ENCODE measurements around the gene SCFD1.

SCFD1 gene

DNA sequence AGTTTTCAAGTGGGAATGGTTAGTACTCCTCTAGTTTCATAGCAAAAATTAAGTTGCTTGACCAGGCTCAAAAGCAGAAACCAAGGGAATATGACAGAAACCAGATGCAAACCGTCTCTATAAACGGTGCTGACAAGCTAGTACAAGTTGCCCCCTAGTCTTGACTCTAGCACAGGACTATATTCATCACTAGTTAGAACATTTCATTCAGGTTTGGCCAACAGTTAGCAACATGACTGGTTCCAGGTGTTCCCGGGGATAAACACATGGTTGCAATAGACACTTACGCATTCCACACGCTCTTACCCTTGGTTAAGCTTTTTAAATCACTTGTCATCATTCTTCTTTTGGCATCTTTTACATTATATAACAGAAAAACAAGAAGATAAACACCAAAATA, 103.6 kb downstream of the SCFD1 start:
- Histone ChIP-seq H3K27ac (ENCODE audit: low read depth, low read length) (no peak overlapping the region), H3K36me3 (ENCODE audit: control insufficient read depth in 5 of 5, insufficient read depth in 5 of 5, low read length in 5 of 5) (peaks cover 20 to 44% (median 39%) of the 10 kb centered on the region in 5 donors), H3K4me1 (ENCODE audit: control insufficient read depth in 5 of 5, insufficient read depth in 5 of 5, low read length in 5 of 5) (no peaks in the 10 kb centered on the region), H3K27me3 (ENCODE audit: control insufficient read depth in 5 of 5, insufficient read depth in 4 of 5, low read length in 5 of 5) (no peaks in the 10 kb centered on the region), H3K9me3 (ENCODE audit: control insufficient read depth in 5 of 5, low read length in 5 of 5) (no peaks in the 10 kb centered on the region), H3K4me3 (ENCODE audit: low read depth in 1 of 5, low read length in 5 of 5) (no peak overlapping the region), H3K9ac (ENCODE audit: low read length in 5 of 5) (no peak overlapping the region)

DNA sequence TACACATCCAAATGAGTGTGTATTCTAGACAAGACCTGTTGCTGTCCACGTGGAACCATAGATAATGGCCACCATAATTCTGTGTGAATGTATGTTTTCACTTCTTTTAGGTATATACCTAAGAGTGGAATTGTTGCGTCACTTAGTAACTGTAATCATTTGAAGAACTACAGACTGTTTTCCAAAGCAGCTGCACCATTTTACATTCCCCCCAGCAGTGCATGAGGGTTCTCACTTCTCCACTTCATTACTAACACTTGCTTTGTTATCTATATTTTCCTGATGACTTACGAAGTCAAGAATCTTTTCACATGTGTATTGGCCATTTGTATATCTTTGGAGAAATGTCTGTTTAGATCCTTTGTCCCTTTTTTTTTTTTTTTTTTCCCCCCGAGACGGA, 106.4 kb downstream of the SCFD1 start:
- no peak overlapping the region for H3K4me3 ChIP-seq (ENCODE audit: low read depth in 1 of 5, low read length in 5 of 5)
- H3K9ac ChIP-seq (ENCODE audit: low read length in 5 of 5): no peak overlapping the region
- peaks cover 20 to 39% (median 33%) of the 10 kb centered on the region in 5 donors for H3K36me3 ChIP-seq (ENCODE audit: control insufficient read depth in 5 of 5, insufficient read depth in 5 of 5, low read length in 5 of 5)
- no peak overlapping the region for H3K27ac ChIP-seq (ENCODE audit: low read depth, low read length)
- H3K9me3 ChIP-seq (ENCODE audit: control insufficient read depth in 5 of 5, low read length in 5 of 5): no peaks in the 10 kb centered on the region
- H3K4me1 ChIP-seq (ENCODE audit: control insufficient read depth in 5 of 5, insufficient read depth in 5 of 5, low read length in 5 of 5): no peaks in the 10 kb centered on the region
- no peaks in the 10 kb centered on the region for H3K27me3 ChIP-seq (ENCODE audit: control insufficient read depth in 5 of 5, insufficient read depth in 4 of 5, low read length in 5 of 5)

DNA sequence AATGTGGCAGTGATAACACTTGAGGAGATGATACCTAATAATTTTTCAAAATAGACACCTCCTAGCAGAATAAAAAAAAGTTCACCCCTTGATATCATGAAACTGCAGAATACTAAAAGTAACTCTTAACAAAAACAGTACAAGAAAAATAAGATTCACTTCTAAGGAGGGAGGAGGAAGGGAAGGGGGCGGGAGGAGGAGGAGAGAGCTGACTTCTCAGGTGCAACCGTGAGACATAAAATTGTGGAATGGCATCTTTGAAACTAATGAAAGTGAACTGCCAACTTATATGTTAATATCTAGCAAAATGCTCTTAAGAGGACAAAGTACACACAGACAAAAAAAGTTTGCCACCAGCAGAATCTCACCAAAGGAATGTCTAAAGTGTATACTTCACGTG, 115.8 kb downstream of the SCFD1 start:
- peaks cover 26 to 35% (median 29%) of the 10 kb centered on the region in 5 donors for H3K36me3 ChIP-seq (ENCODE audit: control insufficient read depth in 5 of 5, insufficient read depth in 5 of 5, low read length in 5 of 5)

DNA sequence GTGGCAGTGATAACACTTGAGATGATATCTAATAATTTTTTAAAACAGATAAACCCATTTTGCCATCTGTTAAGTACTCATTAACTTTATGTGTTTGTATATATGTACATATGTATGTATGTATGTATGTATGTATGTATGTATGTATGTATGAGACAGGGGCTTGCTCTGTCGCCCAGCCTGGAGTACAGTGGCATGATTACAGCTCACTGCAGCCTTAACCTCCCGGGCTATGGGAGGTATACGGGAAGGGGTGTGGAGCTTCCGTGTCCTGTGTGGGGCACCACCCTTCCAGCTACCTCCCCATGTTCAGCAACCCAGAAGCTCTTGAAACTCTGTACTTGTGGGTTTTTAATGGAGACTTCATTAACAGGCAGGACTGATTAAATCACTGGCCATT, 116.9 kb downstream of the SCFD1 start:
- H3K9ac ChIP-seq (ENCODE audit: low read length in 5 of 5): no peak overlapping the region
- no peaks in the 10 kb centered on the region for H3K4me1 ChIP-seq (ENCODE audit: control insufficient read depth in 5 of 5, insufficient read depth in 5 of 5, low read length in 5 of 5)
- H3K9me3 ChIP-seq (ENCODE audit: control insufficient read depth in 5 of 5, low read length in 5 of 5): no peaks in the 10 kb centered on the region
- H3K27me3 ChIP-seq (ENCODE audit: control insufficient read depth in 5 of 5, insufficient read depth in 4 of 5, low read length in 5 of 5): no peaks in the 10 kb centered on the region
- peaks cover 21 to 27% (median 26%) of the 10 kb centered on the region in 5 donors for H3K36me3 ChIP-seq (ENCODE audit: control insufficient read depth in 5 of 5, insufficient read depth in 5 of 5, low read length in 5 of 5)
- no peak overlapping the region for H3K27ac ChIP-seq (ENCODE audit: low read depth, low read length)
- no peak overlapping the region for H3K4me3 ChIP-seq (ENCODE audit: low read depth in 1 of 5, low read length in 5 of 5)

More for the DNA sequence above, 115.8 kb downstream of the SCFD1 start:
- H3K27ac ChIP-seq (ENCODE audit: low read depth, low read length): no peak overlapping the region
- no peak overlapping the region for H3K9ac ChIP-seq (ENCODE audit: low read length in 5 of 5)
- H3K27me3 ChIP-seq (ENCODE audit: control insufficient read depth in 5 of 5, insufficient read depth in 4 of 5, low read length in 5 of 5): no peaks in the 10 kb centered on the region
- H3K9me3 ChIP-seq (ENCODE audit: control insufficient read depth in 5 of 5, low read length in 5 of 5): no peaks in the 10 kb centered on the region
- H3K4me3 ChIP-seq (ENCODE audit: low read depth in 1 of 5, low read length in 5 of 5): no peak overlapping the region
- H3K4me1 ChIP-seq (ENCODE audit: control insufficient read depth in 5 of 5, insufficient read depth in 5 of 5, low read length in 5 of 5): no peaks in the 10 kb centered on the region

DNA sequence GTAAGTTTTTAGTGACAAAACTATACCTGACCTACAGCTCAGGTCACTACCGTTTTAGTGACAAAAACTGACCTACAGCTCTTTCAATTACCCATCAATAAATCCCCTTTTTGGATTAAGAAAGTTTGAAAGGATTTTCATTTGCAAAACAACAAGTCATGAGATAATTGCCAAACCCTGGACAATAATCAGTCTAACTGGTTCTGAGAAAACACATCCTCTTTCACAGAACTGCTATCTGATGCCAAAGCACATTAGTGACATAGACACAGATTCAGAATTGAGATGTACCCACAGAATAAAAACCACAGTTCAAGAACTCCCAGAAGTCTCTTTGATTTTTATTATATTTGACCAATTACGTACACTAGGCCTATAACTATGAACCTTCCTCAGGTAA, 126.2 kb downstream of the SCFD1 start:
- Histone ChIP-seq H3K36me3 (ENCODE audit: control insufficient read depth in 5 of 5, insufficient read depth in 5 of 5, low read length in 5 of 5) (no peaks in the 10 kb centered on the region), H3K4me1 (ENCODE audit: control insufficient read depth in 5 of 5, insufficient read depth in 5 of 5, low read length in 5 of 5) (no peaks in the 10 kb centered on the region), H3K27me3 (ENCODE audit: control insufficient read depth in 5 of 5, insufficient read depth in 4 of 5, low read length in 5 of 5) (peaks cover 0 to 3% (median 0%) of the 10 kb centered on the region in 5 donors), H3K9ac (ENCODE audit: low read length in 5 of 5) (no peak overlapping the region), H3K4me3 (ENCODE audit: low read depth in 1 of 5, low read length in 5 of 5) (no peak overlapping the region), H3K27ac (ENCODE audit: low read depth, low read length) (no peak overlapping the region), H3K9me3 (ENCODE audit: control insufficient read depth in 5 of 5, low read length in 5 of 5) (no peaks in the 10 kb centered on the region)

DNA sequence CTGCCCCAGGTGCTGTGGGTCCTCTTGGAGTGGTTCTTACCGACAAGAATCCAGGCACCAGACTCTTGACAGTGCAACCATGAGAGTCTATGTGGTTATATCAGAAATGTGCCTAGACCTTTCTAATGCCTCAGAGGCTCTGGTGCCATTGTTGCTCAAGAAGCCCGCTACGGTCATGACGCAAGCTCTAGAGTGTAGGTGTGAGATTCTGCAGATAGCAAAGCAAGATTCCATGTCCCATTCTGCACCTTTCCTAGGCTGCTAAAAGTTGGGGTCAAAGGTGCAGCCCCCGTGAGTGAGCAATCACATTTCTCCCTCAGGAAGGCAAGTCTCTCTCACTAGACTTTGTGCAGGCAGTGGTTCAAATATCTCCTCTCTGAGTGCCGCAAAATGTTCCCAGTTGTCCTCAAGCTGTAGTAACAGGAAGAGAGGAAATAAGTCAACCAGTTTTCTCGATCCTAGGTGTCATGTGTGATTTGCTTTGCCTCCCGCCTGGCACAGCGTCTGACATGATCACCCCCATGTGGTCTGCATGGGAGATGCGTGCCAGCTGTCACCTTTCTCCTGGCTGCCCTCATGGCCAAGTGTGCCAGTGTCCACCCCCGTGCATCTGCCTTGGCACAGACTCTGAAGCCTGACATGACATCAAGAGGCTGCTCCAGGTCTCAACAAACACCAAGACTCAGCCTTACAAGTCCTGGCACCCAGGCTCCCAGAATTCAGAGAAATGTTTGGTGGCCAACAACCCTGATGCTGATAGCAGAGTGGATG, 129.7 kb downstream of the SCFD1 start:
- H3K9ac ChIP-seq (ENCODE audit: low read length in 5 of 5): no peak overlapping the region
- H3K9me3 ChIP-seq (ENCODE audit: control insufficient read depth in 5 of 5, low read length in 5 of 5): no peaks in the 10 kb centered on the region
- no peak overlapping the region for H3K4me3 ChIP-seq (ENCODE audit: low read depth in 1 of 5, low read length in 5 of 5)
- no peaks in the 10 kb centered on the region for H3K36me3 ChIP-seq (ENCODE audit: control insufficient read depth in 5 of 5, insufficient read depth in 5 of 5, low read length in 5 of 5)
- no peaks in the 10 kb centered on the region for H3K4me1 ChIP-seq (ENCODE audit: control insufficient read depth in 5 of 5, insufficient read depth in 5 of 5, low read length in 5 of 5)
- peaks cover 0 to 3% (median 0%) of the 10 kb centered on the region in 5 donors for H3K27me3 ChIP-seq (ENCODE audit: control insufficient read depth in 5 of 5, insufficient read depth in 4 of 5, low read length in 5 of 5)
- no peak overlapping the region for H3K27ac ChIP-seq (ENCODE audit: low read depth, low read length)

DNA sequence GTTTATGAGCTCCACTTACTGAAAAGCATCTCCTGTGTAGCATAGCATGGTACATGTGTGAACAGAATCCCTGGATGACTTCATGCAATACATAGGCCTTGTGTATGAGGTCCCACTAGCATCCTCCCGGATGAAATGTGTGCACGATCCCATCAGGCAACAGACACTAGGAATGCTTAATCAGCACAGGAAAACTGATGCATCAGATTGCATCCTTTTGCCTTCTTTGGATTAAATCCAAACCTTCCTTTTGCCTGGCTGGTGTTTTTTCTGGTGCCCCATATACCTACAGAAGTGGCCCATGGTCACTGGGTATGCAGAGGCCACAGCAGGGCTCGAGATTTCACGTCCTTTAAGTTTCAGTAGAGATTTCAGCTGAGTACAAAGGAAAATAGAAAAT, 131.3 kb downstream of the SCFD1 start:
- H3K36me3 ChIP-seq (ENCODE audit: control insufficient read depth in 5 of 5, insufficient read depth in 5 of 5, low read length in 5 of 5): no peaks in the 10 kb centered on the region
- no peak overlapping the region for H3K27ac ChIP-seq (ENCODE audit: low read depth, low read length)
- no peak overlapping the region for H3K9ac ChIP-seq (ENCODE audit: low read length in 5 of 5)
- peaks cover 0 to 3% (median 0%) of the 10 kb centered on the region in 5 donors for H3K27me3 ChIP-seq (ENCODE audit: control insufficient read depth in 5 of 5, insufficient read depth in 4 of 5, low read length in 5 of 5)
- H3K4me3 ChIP-seq (ENCODE audit: low read depth in 1 of 5, low read length in 5 of 5): no peak overlapping the region
- H3K4me1 ChIP-seq (ENCODE audit: control insufficient read depth in 5 of 5, insufficient read depth in 5 of 5, low read length in 5 of 5): no peaks in the 10 kb centered on the region
- no peaks in the 10 kb centered on the region for H3K9me3 ChIP-seq (ENCODE audit: control insufficient read depth in 5 of 5, low read length in 5 of 5)

DNA sequence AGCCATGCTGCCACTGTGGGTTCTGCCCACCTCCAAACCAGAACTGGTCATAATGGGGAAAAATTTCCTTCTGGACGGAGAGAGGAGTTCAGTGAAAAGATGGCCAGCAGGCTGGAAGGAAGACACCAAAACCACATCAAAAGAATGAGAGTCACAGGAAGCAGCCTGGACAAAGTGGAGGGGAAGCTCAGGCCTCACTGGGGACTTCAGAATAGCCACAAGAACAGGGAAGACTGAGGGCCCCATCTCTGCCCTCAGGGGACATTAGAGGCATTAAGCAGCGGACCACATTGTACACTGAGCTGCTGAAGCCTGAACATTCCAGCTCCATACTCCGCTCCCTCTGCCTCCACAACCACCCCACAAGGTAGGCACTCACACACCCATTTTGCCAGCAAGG, 132.7 kb downstream of the SCFD1 start:
- H3K27ac ChIP-seq (ENCODE audit: low read depth, low read length): no peak overlapping the region
- no peak overlapping the region for H3K9ac ChIP-seq (ENCODE audit: low read length in 5 of 5)
- H3K4me3 ChIP-seq (ENCODE audit: low read depth in 1 of 5, low read length in 5 of 5): no peak overlapping the region
- no peaks in the 10 kb centered on the region for H3K4me1 ChIP-seq (ENCODE audit: control insufficient read depth in 5 of 5, insufficient read depth in 5 of 5, low read length in 5 of 5)
- peaks cover 0 to 3% (median 0%) of the 10 kb centered on the region in 5 donors for H3K27me3 ChIP-seq (ENCODE audit: control insufficient read depth in 5 of 5, insufficient read depth in 4 of 5, low read length in 5 of 5)
- no peaks in the 10 kb centered on the region for H3K36me3 ChIP-seq (ENCODE audit: control insufficient read depth in 5 of 5, insufficient read depth in 5 of 5, low read length in 5 of 5)
- H3K9me3 ChIP-seq (ENCODE audit: control insufficient read depth in 5 of 5, low read length in 5 of 5): no peaks in the 10 kb centered on the region

DNA sequence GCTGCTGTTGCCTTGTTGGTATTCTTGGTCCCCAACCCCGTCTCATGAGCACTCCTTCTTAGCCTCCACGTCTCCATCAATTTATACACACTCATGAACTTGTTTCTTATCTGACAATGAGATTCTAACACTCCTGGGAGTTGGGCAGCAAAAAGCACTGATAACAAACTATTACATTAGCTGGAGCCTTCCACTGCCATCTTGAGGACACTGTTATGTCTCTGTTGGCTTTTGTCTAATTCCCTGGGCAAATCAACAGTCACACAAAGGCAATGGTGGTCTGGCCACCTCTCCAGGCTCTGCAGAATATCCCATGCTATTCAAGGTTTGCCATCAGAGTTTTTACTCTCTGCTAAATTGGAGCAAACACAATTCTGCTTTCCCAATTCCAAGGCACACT, 134.5 kb downstream of the SCFD1 start:
- peaks cover 0 to 3% (median 0%) of the 10 kb centered on the region in 5 donors for H3K27me3 ChIP-seq (ENCODE audit: control insufficient read depth in 5 of 5, insufficient read depth in 4 of 5, low read length in 5 of 5)
- H3K9ac ChIP-seq (ENCODE audit: low read length in 5 of 5): no peak overlapping the region
- no peak overlapping the region for H3K4me3 ChIP-seq (ENCODE audit: low read depth in 1 of 5, low read length in 5 of 5)
- H3K4me1 ChIP-seq (ENCODE audit: control insufficient read depth in 5 of 5, insufficient read depth in 5 of 5, low read length in 5 of 5): no peaks in the 10 kb centered on the region
- H3K36me3 ChIP-seq (ENCODE audit: control insufficient read depth in 5 of 5, insufficient read depth in 5 of 5, low read length in 5 of 5): no peaks in the 10 kb centered on the region
- H3K9me3 ChIP-seq (ENCODE audit: control insufficient read depth in 5 of 5, low read length in 5 of 5): peaks cover 0 to 3% (median under 1%) of the 10 kb centered on the region in 5 donors
- H3K27ac ChIP-seq (ENCODE audit: low read depth, low read length): no peak overlapping the region

DNA sequence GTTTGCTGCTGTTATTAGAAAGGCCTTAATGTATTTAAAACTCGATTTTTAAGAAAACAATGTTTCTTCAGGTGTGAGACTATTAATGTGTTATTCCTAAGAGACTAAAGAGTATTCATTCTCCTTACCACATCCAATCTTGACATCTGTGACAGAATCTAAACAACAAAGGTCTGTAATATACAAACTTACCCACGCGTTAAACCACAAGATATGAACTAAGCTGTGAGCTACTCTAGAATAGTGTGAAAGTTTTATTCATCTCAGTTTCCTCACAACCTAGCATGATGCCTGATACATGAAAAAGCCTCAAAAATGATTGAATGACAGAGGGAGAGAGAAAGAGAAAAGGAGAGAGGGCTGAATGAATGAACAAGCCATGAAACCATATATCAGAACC, 135.0 kb downstream of the SCFD1 start:
- Histone ChIP-seq H3K27ac (ENCODE audit: low read depth, low read length) (no peak overlapping the region), H3K4me1 (ENCODE audit: control insufficient read depth in 5 of 5, insufficient read depth in 5 of 5, low read length in 5 of 5) (no peaks in the 10 kb centered on the region)

More for the DNA sequence above, 135.0 kb downstream of the SCFD1 start:
- Histone ChIP-seq H3K36me3 (ENCODE audit: control insufficient read depth in 5 of 5, insufficient read depth in 5 of 5, low read length in 5 of 5) (no peaks in the 10 kb centered on the region), H3K9me3 (ENCODE audit: control insufficient read depth in 5 of 5, low read length in 5 of 5) (peaks cover 0 to 7% (median 3%) of the 10 kb centered on the region in 5 donors), H3K4me3 (ENCODE audit: low read depth in 1 of 5, low read length in 5 of 5) (no peak overlapping the region), H3K27me3 (ENCODE audit: control insufficient read depth in 5 of 5, insufficient read depth in 4 of 5, low read length in 5 of 5) (peaks cover 0 to under 1% (median 0%) of the 10 kb centered on the region in 5 donors), H3K9ac (ENCODE audit: low read length in 5 of 5) (no peak overlapping the region)
